PC-9 (cell line): Measurements from ENCODE around the gene SLMAP. TPM values are rescaled to one million over a fixed set of nuclear protein-coding genes. Genes with fewer than 3 reads are reported as not detected.

Experiments
- BruUV-seq: library from RNA; stranded (reverse); fragments of 400-500 nt; replicated peaks from 2 replicates; lab custom pipeline; 2021; lab: Mats Ljungman, UMichigan
- CTCF ChIA-PET: fragments of 300-600 bp; sonication (Branson Sonifier 250); formaldehyde crosslinking; loops from one replicate; lab custom pipeline; 2022; ENCODE audit warnings: antibody characterized with exemption; lab: Charles Lee
- POLR2A ChIA-PET: fragments of 300-600 bp; sonication (Branson Sonifier 250); formaldehyde crosslinking; loops from one replicate; lab custom pipeline; 2022; ENCODE audit warnings: antibody characterized with exemption; ENCODE audit not compliant: unreplicated experiment; lab: Charles Lee
- DNase-seq, 2 experiments: peaks; one replicate each; pipeline versions ENCODE4 v3.0.0 to v3.0.0-alpha.2; 2015 to 2022; ENCODE audit warnings: mixed read lengths in 1 of 2
- H2AFZ ChIP-seq: fragments of 200-600 bp; sonication (generic); 2 replicates; pipeline ENCODE4 v1.8.1; 2017; ENCODE audit warnings: antibody characterized with exemption
- H3F3A ChIP-seq: fragments of 200-600 bp; sonication (generic); 2 replicates; pipeline ENCODE4 v1.8.1; 2017; ENCODE audit warnings: antibody characterized with exemption, mild to moderate bottlenecking, low read depth; ENCODE audit not compliant: insufficient read depth
- H3K27ac ChIP-seq: fragments of 200-600 bp; sonication (generic); 2 replicates; pipeline ENCODE4 v1.6.1; 2016; ENCODE audit warnings: mixed run types
- H3K27me3 ChIP-seq: fragments of 200-600 bp; sonication (generic); 2 replicates; pipeline ENCODE4 v1.6.1; 2016; ENCODE audit warnings: low read depth, mixed run types; ENCODE audit not compliant: insufficient read depth
- H3K36me3 ChIP-seq: fragments of 200-600 bp; sonication (generic); 2 replicates; pipeline ENCODE4 v1.6.1; 2016; ENCODE audit warnings: low read depth, mixed run types
- H3K4me1 ChIP-seq: fragments of 200-600 bp; sonication (generic); replicated peaks from 2 replicates; pipeline ENCODE4 v1.6.1; 2016; ENCODE audit warnings: mixed run types; ENCODE audit not compliant: insufficient read depth
- H3K4me2 ChIP-seq: fragments of 200-600 bp; sonication (generic); 2 replicates; pipeline ENCODE4 v1.6.1; 2017; ENCODE audit warnings: mixed run types
- H3K4me3 ChIP-seq: fragments of 200-600 bp; sonication (generic); 2 replicates; pipeline ENCODE4 v1.6.1; 2016; ENCODE audit warnings: mixed run types
- H3K79me2 ChIP-seq: fragments of 200-600 bp; sonication (generic); 2 replicates; pipeline ENCODE4 v1.6.1; 2017; ENCODE audit warnings: low read depth, mixed run types
- H3K9me2 ChIP-seq: fragments of 200-600 bp; sonication (generic); 2 replicates; pipeline ENCODE4 v1.8.1; 2017; ENCODE audit warnings: mild to moderate bottlenecking; ENCODE audit not compliant: insufficient read depth
- H3K9me3 ChIP-seq: fragments of 200-600 bp; sonication (generic); 2 replicates; pipeline ENCODE4 v1.8.1; 2016; ENCODE audit warnings: low read depth; ENCODE audit not compliant: insufficient read depth
- H4K20me1 ChIP-seq: fragments of 200-600 bp; sonication (generic); 2 replicates; pipeline ENCODE4 v1.8.1; 2017; ENCODE audit not compliant: insufficient read depth
- CTCF ChIP-seq: fragments of 200-600 bp; sonication (generic); conservative IDR thresholded peaks from 2 replicates; pipeline ENCODE4 v1.6.1; 2017; ENCODE audit warnings: mixed run types, antibody characterized with exemption, mild to moderate bottlenecking, moderate library complexity
- EZH2 ChIP-seq: fragments of 200-600 bp; sonication (generic); IDR thresholded peaks from 2 replicates; pipeline ENCODE4 v1.8.0; 2017; ENCODE audit warnings: antibody characterized with exemption, low read depth
- intact Hi-C: fragments of 100-400 bp; cut with micrococcal nuclease; formaldehyde crosslinking; loops from one replicate; pipeline ENCODE4 v1.10.0; 2022; ENCODE audit not compliant: unreplicated experiment
- total RNA-seq: library from RNA; stranded (reverse); gene quantifications from 2 replicates; pipeline ENCODE4 v1.2.3, GENCODE V29; 2021

SLMAP gene
- total RNA-seq, 1 experiment from 2014 or later, result 119 TPM

- H2AFZ ChIP-seq, result no peak overlapping the region
- H3K27ac ChIP-seq, result peak overlapping the region; percentile 100
- POLR2A ChIA-PET, result interaction anchor here (0.5 to 1.2 kb wide), 4 partner anchors 8 to 23 kb away, joined by 3 to 7 read pairs (median 5); no protein-coding TSS in a partner anchor
- no peaks in the 10 kb centered on the region for H3K9me2 ChIP-seq
- peak; percentile 81 to 90 for DNase-seq
- H3K4me2 ChIP-seq, result peak overlapping the region; percentile 62
- H3K4me3 ChIP-seq, result no peak overlapping the region
- H3K9me3 ChIP-seq, result no peaks in the 10 kb centered on the region
- H4K20me1 ChIP-seq, result no peaks in the 10 kb centered on the region
- intact Hi-C loops, result loop anchor here (1.0 to 10.0 kb wide), 2 partner anchors 21 to 223 kb away; partner anchors contain the start of gene SLMAP
- peaks cover 62% of the 10 kb centered on the region for H3F3A ChIP-seq
- H3K4me1 ChIP-seq, result peaks cover 85% of the 10 kb centered on the region
- H3K79me2 ChIP-seq, result no peaks in the 10 kb centered on the region
- CTCF ChIA-PET, result interaction anchor here (1.2 kb wide), 1 partner anchor 15 kb away, joined by 3 read pairs; no protein-coding TSS in a partner anchor
- H3K27me3 ChIP-seq, result no peaks in the 10 kb centered on the region
- no peaks in the 10 kb centered on the region for H3K36me3 ChIP-seq
- BruUV-seq, result no TSS peak
- TF ChIP-seq CTCF (no peak), EZH2 (no peak)
These were observed 221.7 kb downstream of the SLMAP start for GRCh38 chr3:57977818-57978235.

- H3F3A ChIP-seq, result peaks cover 62% of the 10 kb centered on the region
- intact Hi-C loops, result loop anchor here (1.0 to 10.0 kb wide), 2 partner anchors 21 to 224 kb away; partner anchors contain the start of gene SLMAP
- POLR2A ChIA-PET, result interaction anchor here (0.5 to 1.2 kb wide), 3 partner anchors 9 to 22 kb away, joined by 4 to 7 read pairs (median 6); no protein-coding TSS in a partner anchor
- BruUV-seq, result TSS peak; percentile 27
- H3K4me2 ChIP-seq, result peak overlapping the region; percentile 62
- H4K20me1 ChIP-seq, result no peaks in the 10 kb centered on the region
- peaks cover 85% of the 10 kb centered on the region for H3K4me1 ChIP-seq
- no peaks in the 10 kb centered on the region for H3K9me3 ChIP-seq
- CTCF ChIA-PET, result interaction anchor here (1.2 kb wide), 1 partner anchor 16 kb away, joined by 3 read pairs; no protein-coding TSS in a partner anchor
- no peak overlapping the region for H2AFZ ChIP-seq
- H3K4me3 ChIP-seq, result no peak overlapping the region
- no peak for TF ChIP-seq CTCF
- no peaks in the 10 kb centered on the region for H3K36me3 ChIP-seq
- no peak for DNase-seq
- H3K27me3 ChIP-seq, result no peaks in the 10 kb centered on the region
- H3K27ac ChIP-seq, result peak overlapping the region; percentile 100
- H3K9me2 ChIP-seq, result no peaks in the 10 kb centered on the region
- H3K79me2 ChIP-seq, result no peaks in the 10 kb centered on the region
These were observed 222.2 kb downstream of the SLMAP start for GRCh38 chr3:57978316-57978715.

Other genes with a start within 250 kb of the SLMAP start
- gene DNAH12, start 212.0 kb upstream of the SLMAP start, total RNA-seq, result 0.10 and 0.22 TPM in 2 replicates
- 14.3 and 16.6 TPM in 2 replicates for gene PDE12, start 200.0 kb upstream of the SLMAP start, total RNA-seq
- 132 and 182 TPM in 2 replicates for gene ARF4, start 159.0 kb upstream of the SLMAP start, total RNA-seq
- gene DENND6A, start 63.2 kb upstream of the SLMAP start, total RNA-seq, result 23.6 and 28.2 TPM in 2 replicates